ENCODE results near the gene MIS18A. TPM values are rescaled to one million over a fixed set of nuclear protein-coding genes. Genes with fewer than 3 reads are reported as not detected.

The MIS18A gene
- total and polyA plus RNA-seq, 2 experiments from 2014 or later = 46.1 to 133 TPM

- no peaks in the 10 kb centered on the region for H3K4me1 ChIP-seq (ENCODE audit: insufficient read depth)
- no peaks in the 10 kb centered on the region for H3F3A ChIP-seq (replicated peaks; ENCODE audit: low read depth)
- H2AFZ ChIP-seq = no peak overlapping the region
- Mint-ChIP-seq H3K4me1 (no peaks in the 10 kb centered on the region), H3K36me3 (ENCODE audit: low read depth) (peaks cover 96% of the 10 kb centered on the region), H3K4me3 (no peak overlapping the region), H3K9me3 (no peaks in the 10 kb centered on the region), H3K27me3 (ENCODE audit: insufficient read depth, low read depth, poor library complexity) (peaks cover 4% of the 10 kb centered on the region), H3K27ac (no peak overlapping the region)
- H3K9me2 ChIP-seq (ENCODE audit: insufficient read depth) = no peaks in the 10 kb centered on the region
- H3K27ac ChIP-seq (ENCODE audit: low read depth) = no peak overlapping the region
- H4K20me1 ChIP-seq (replicated peaks; ENCODE audit: insufficient read depth) = peaks cover 11% of the 10 kb centered on the region
- DNase-seq (ENCODE audit: low spot score) = no peak
- peaks cover 72% of the 10 kb centered on the region for H3K36me3 ChIP-seq (ENCODE audit: insufficient read depth)
- H3K79me2 ChIP-seq (replicated peaks; ENCODE audit: insufficient read depth) = no peaks in the 10 kb centered on the region
- no peak overlapping the region for H3K4me3 ChIP-seq
- ATAC-seq = no peak
- no peaks in the 10 kb centered on the region for H3K27me3 ChIP-seq (ENCODE audit: insufficient read depth)
- no peak for TF ChIP-seq POLR2AphosphoS5 (IDR thresholded peaks at IDR 0.05; ENCODE audit: low read depth)
- TF ChIP-seq CREB1 (CRISPR knock-in tag; IDR thresholded peaks at IDR 0.05; ENCODE audit: low read depth) = no peak
- TF ChIP-seq ZNF331 (CRISPR knock-in tag; IDR thresholded peaks at IDR 0.05; ENCODE audit: low read depth) = no peak
- TF ChIP-seq ZNF114 (CRISPR knock-in tag; IDR thresholded peaks at IDR 0.05) = no peak
- TF ChIP-seq JUNB (IDR thresholded peaks at IDR 0.05; ENCODE audit: unreplicated experiment) = no peak
- no peak for TF ChIP-seq CTCF (conservative IDR thresholded peaks at IDR 0.05; ENCODE audit: low read depth in 2 of 2)
- no peak for TF ChIP-seq EZH2 (IDR thresholded peaks at IDR 0.05; ENCODE audit: low read depth, unreplicated experiment)
- TF ChIP-seq REST (IDR thresholded peaks at IDR 0.05; ENCODE audit: unreplicated experiment) = no peak
- TF ChIP-seq ZNF462 (CRISPR knock-in tag; IDR thresholded peaks at IDR 0.05) = no peak
- TF ChIP-seq ETS1 (IDR thresholded peaks at IDR 0.05) = no peak
- TF ChIP-seq STAT1 (IDR thresholded peaks at IDR 0.05; ENCODE audit: unreplicated experiment) = no peak
- no peak for TF ChIP-seq EZH2phosphoT487 (IDR thresholded peaks at IDR 0.05; ENCODE audit: unreplicated experiment)
- TF ChIP-seq NANOG (IDR thresholded peaks at IDR 0.05; ENCODE audit: borderline replicate concordance) = no peak
- H3K4me2 ChIP-seq = no peak overlapping the region
These were observed 42.6 kb upstream of the MIS18A start for GRCh38 chr21:32321480-32321879.
